HepG2 (cell line): Measurements from ENCODE around the gene CDA. TPM values are rescaled to one million over a fixed set of nuclear protein-coding genes. Genes with fewer than 3 reads are reported as not detected.
A peak's percentile ranks its signal among the peaks of the same experiment; 100 is the strongest.

Experiments
- CAMTA2 ChIP-seq: sonication (generic); formaldehyde crosslinking; IDR thresholded peaks from 2 replicates; pipeline ENCODE4 v1.4.0; 2020; ENCODE audit warnings: mild to moderate bottlenecking, missing genetic modification reagents, borderline replicate concordance
- CTCF ChIP-seq: sonication (generic); formaldehyde crosslinking; IDR thresholded peaks from 2 replicates; pipeline ENCODE4 v1.5.0; 2020; ENCODE audit warnings: mild to moderate bottlenecking, missing genetic modification reagents, moderate library complexity
- EEA1 ChIP-seq: sonication (generic); formaldehyde crosslinking; IDR thresholded peaks from 2 replicates; pipeline ENCODE4 v1.5.1; 2020; ENCODE audit warnings: mild to moderate bottlenecking, missing genetic modification reagents, borderline replicate concordance
- HOXA3 ChIP-seq: sonication (generic); formaldehyde crosslinking; IDR thresholded peaks from 2 replicates; pipeline ENCODE4 v1.5.0; 2020; ENCODE audit warnings: missing genetic modification reagents
- NONO ChIP-seq, 2 experiments: fragments of 450-650 bp in 1 of 2; sonication (generic) in 1 of 2; formaldehyde crosslinking in 1 of 2; IDR thresholded peaks in 1 of 2; conservative IDR thresholded peaks in 1 of 2; 2 replicates each; pipeline versions ENCODE4 v1.6.1 to v1.8.0; 2017 to 2022; ENCODE audit warnings: mild to moderate bottlenecking in 1 of 2, missing genetic modification reagents in 1 of 2, moderate library complexity in 1 of 2
- NR1H2 ChIP-seq: sonication (generic); formaldehyde crosslinking; IDR thresholded peaks from 2 replicates; pipeline ENCODE4 v1.8.1; 2022; ENCODE audit warnings: low read depth, missing genetic modification reagents, borderline replicate concordance
- RBAK ChIP-seq: sonication (generic); formaldehyde crosslinking; IDR thresholded peaks from 2 replicates; pipeline ENCODE4 v1.5.1; 2020; ENCODE audit warnings: mild to moderate bottlenecking, missing genetic modification reagents
- SAFB2 ChIP-seq: sonication (generic); formaldehyde crosslinking; IDR thresholded peaks from 2 replicates; pipeline ENCODE4 v1.5.1; 2020; ENCODE audit warnings: missing genetic modification reagents, low read depth, mild to moderate bottlenecking, borderline replicate concordance
- SNAPC4 ChIP-seq: sonication (generic); formaldehyde crosslinking; IDR thresholded peaks from 2 replicates; pipeline ENCODE4 v1.4.0; 2020; ENCODE audit warnings: mild to moderate bottlenecking, missing genetic modification reagents
- SRY ChIP-seq: sonication (generic); formaldehyde crosslinking; IDR thresholded peaks from 2 replicates; pipeline ENCODE4 v1.8.0; 2022; ENCODE audit warnings: mild to moderate bottlenecking, missing genetic modification reagents
- TRAFD1 ChIP-seq: sonication (generic); formaldehyde crosslinking; IDR thresholded peaks from 2 replicates; pipeline ENCODE4 v1.5.1; 2020; ENCODE audit warnings: missing genetic modification reagents, mild to moderate bottlenecking, borderline replicate concordance
- ZNF512 ChIP-seq: sonication (generic); formaldehyde crosslinking; IDR thresholded peaks from 2 replicates; pipeline ENCODE4 v1.4.0; 2020; ENCODE audit warnings: mild to moderate bottlenecking, missing genetic modification reagents
- ZNF564 ChIP-seq: sonication (generic); formaldehyde crosslinking; IDR thresholded peaks from 2 replicates; pipeline ENCODE4 v1.8.1; 2023; ENCODE audit warnings: mild to moderate bottlenecking, missing genetic modification reagents
- ZNF570 ChIP-seq: sonication (generic); formaldehyde crosslinking; IDR thresholded peaks from 2 replicates; pipeline ENCODE4 v1.4.0; 2020; ENCODE audit warnings: mild to moderate bottlenecking, missing genetic modification reagents, borderline replicate concordance
- ZNF709 ChIP-seq: sonication (generic); formaldehyde crosslinking; IDR thresholded peaks from 2 replicates; pipeline ENCODE4 v1.5.0; 2020; ENCODE audit warnings: mild to moderate bottlenecking, missing genetic modification reagents
- ZNF749 ChIP-seq: sonication (generic); formaldehyde crosslinking; IDR thresholded peaks from 2 replicates; pipeline ENCODE4 v1.8.0; 2022; ENCODE audit warnings: mild to moderate bottlenecking, missing genetic modification reagents, moderate library complexity, borderline replicate concordance
- ZNF777 ChIP-seq: sonication (generic); formaldehyde crosslinking; IDR thresholded peaks from 2 replicates; pipeline ENCODE4 v1.4.0; 2020; ENCODE audit warnings: missing genetic modification reagents
- polyA plus RNA-seq, 8 experiments: library from polyadenylated mRNA; depleted of rRNA in 3 of 8; stranded (reverse) in 7 of 8; unstranded in 1 of 8; fragments of >200 nt; fragmentation: Illumina TruSeq in 4 of 8; extraction: Trizol in 4 of 8; gene quantifications; 2 replicates each; pipeline versions ENCODE4 v1.2.1 to v1.2.3, GENCODE V29; 2011 to 2016; ENCODE audit warnings: low read depth in 4 of 8, missing spikeins in 1 of 8, mixed read lengths in 1 of 8; ENCODE audit not compliant: insufficient read depth in 1 of 8
- total RNA-seq, 5 experiments: library from RNA; depleted of rRNA; stranded (reverse); fragments of >200 nt; fragmentation: Illumina TruSeq; extraction: Trizol; gene quantifications; 2 replicates each; pipeline ENCODE4 v1.2.3, GENCODE V29; 2016; ENCODE audit warnings: low read depth in 1 of 5

Gene CDA
- total and polyA plus RNA-seq, 2 of the 13 experiments (the other 11 are each of a cell fraction or from before 2014, with no cell fraction given): 0.66 to 2.1 TPM

GRCh38 chr1:20552728-20553445 lies 36.0 kb upstream of the CDA start (continued):
- TF ChIP-seq TRAFD1 (peak; percentile 50; the same call in 1 of the 2 replicates), CTCF (0 out of 2 replicates have a peak, but pooled peaks have one; percentile 1), HOXA3 (CRISPR knock-in tag) (peak; percentile 55), SNAPC4 (CRISPR knock-in tag) (0 out of 2 replicates have a peak, but pooled peaks have one; percentile 34), NONO (IDR thresholded peaks at IDR 0.05) (no peak), NONO (CRISPR knock-in tag; conservative IDR thresholded peaks at IDR 0.05) (0 out of 2 replicates have a peak, but pooled peaks have one; percentile 19), ZNF777 (CRISPR knock-in tag) (peak; percentile 62; the same call in 1 of the 2 replicates), RBAK (CRISPR knock-in tag) (no peak), ZNF709 (CRISPR knock-in tag) (0 out of 2 replicates have a peak, but pooled peaks have one; percentile 51), NR1H2 (CRISPR knock-in tag) (0 out of 2 replicates have a peak, but pooled peaks have one; percentile 15), SAFB2 (CRISPR knock-in tag) (0 out of 2 replicates have a peak, but pooled peaks have one; percentile 59), CAMTA2 (CRISPR knock-in tag) (peak; percentile 61; the same call in 1 of the 2 replicates), ZNF749 (CRISPR knock-in tag) (no peak), ZNF512 (CRISPR knock-in tag) (no peak), ZNF564 (CRISPR knock-in tag) (0 out of 2 replicates have a peak, but pooled peaks have one; percentile 17), ZNF570 (CRISPR knock-in tag) (no peak), EEA1 (peak; percentile 59; the same call in 1 of the 2 replicates), SRY (CRISPR knock-in tag) (0 out of 2 replicates have a peak, but pooled peaks have one; percentile 27)
